ENCODE measurements around the gene CDADC1. TPM values are rescaled to one million over a fixed set of nuclear protein-coding genes. Genes with fewer than 3 reads are reported as not detected.
"Not testable (repeated sequence)": the region's sequence is repeated elsewhere in the genome, so short reads cannot be mapped to it uniquely, and the experiment has no call there.

CDADC1 gene
- total RNA-seq, 2 experiments from 2014 or later, result 9.3 to 10.9 TPM

DNA sequence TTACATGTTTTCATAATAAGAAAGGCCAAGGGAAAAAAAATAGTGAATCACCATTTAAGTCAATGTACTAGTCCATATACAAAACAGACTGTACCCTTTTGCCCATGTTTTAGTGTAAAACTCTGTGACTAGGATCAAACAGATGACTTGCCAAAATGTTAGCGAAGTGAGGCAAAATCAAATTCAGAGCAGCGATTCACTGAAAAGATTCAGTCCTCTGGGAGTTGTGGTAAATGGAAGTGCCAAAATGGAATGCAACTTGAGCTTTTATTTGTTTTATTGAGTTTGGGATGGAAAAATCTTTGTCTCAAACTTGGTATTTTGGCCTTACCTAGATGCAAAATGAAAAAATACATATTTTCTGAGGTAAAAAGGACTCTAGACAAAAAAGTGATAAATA lies 9.1 kb downstream of the CDADC1 start:
- peaks cover 46% of the 10 kb centered on the region for H3K4me1 Mint-ChIP-seq

GRCh38 chr13:49258089-49258796 lies 10.5 kb downstream of the CDADC1 start:
- Mint-ChIP-seq H3K36me3 (peaks cover 50% of the 10 kb centered on the region), H3K4me1 (peaks cover 43% of the 10 kb centered on the region), H3K4me3 (peak overlapping the region; percentile 66), H3K27ac (peak overlapping the region; percentile 23), H3K27me3 (no peaks in the 10 kb centered on the region), H3K9me3 (peaks cover 2% of the 10 kb centered on the region)
- no peak for DNase-seq

More for the DNA sequence above, 9.1 kb downstream of the CDADC1 start:
- Mint-ChIP-seq H3K27ac (no peak overlapping the region), H3K27me3 (no peaks in the 10 kb centered on the region), H3K36me3 (peaks cover 51% of the 10 kb centered on the region), H3K9me3 (peaks cover 2% of the 10 kb centered on the region), H3K4me3 (no peak overlapping the region)
- DNase-seq, result no peak

- Mint-ChIP-seq H3K27me3 (no peaks in the 10 kb centered on the region), H3K27ac (no peak overlapping the region), H3K36me3 (peaks cover 41% of the 10 kb centered on the region)
Observed at GRCh38 chr13:49259586-49259985, 11.9 kb downstream of the CDADC1 start.

GRCh38 chr13:49262634-49263033 lies 14.9 kb downstream of the CDADC1 start:
- no peaks in the 10 kb centered on the region for H3K9me3 Mint-ChIP-seq
- H3K36me3 Mint-ChIP-seq, result peaks cover 18% of the 10 kb centered on the region
- peaks cover 10% of the 10 kb centered on the region for H3K4me1 Mint-ChIP-seq
- no peak overlapping the region for H3K4me3 Mint-ChIP-seq
- no peaks in the 10 kb centered on the region for H3K27me3 Mint-ChIP-seq
- no peak overlapping the region for H3K27ac Mint-ChIP-seq
- no peak for DNase-seq

More at GRCh38 chr13:49259586-49259985, 11.9 kb downstream of the CDADC1 start:
- H3K4me3 Mint-ChIP-seq, result no peak overlapping the region
- peaks cover 33% of the 10 kb centered on the region for H3K4me1 Mint-ChIP-seq
- peaks cover 1% of the 10 kb centered on the region for H3K9me3 Mint-ChIP-seq
- DNase-seq, result no peak

DNA sequence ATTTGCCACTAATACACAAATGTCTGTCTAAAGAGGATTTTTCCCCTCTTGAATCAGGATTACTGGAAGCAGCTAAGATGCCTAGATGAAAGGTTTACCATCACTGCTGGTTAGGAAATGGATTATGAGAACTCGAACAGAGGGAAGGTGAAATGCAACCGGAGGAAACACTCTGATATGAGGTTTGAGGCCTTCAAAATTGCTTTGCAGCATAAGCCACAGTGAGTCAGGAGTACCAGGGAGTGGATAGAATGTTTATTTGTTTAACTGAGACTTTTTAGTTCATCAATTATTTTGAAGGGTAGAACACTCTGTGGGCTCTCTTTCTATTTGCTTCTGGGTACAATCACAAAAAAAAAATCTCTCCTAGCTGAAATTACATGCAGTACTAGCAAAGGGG lies 18.1 kb downstream of the CDADC1 start:
- Mint-ChIP-seq H3K4me1 (peaks cover 2% of the 10 kb centered on the region), H3K9me3 (no peaks in the 10 kb centered on the region), H3K4me3 (no peak overlapping the region), H3K36me3 (peaks cover 8% of the 10 kb centered on the region), H3K27ac (no peak overlapping the region), H3K27me3 (no peaks in the 10 kb centered on the region)
- no peak for DNase-seq

DNA sequence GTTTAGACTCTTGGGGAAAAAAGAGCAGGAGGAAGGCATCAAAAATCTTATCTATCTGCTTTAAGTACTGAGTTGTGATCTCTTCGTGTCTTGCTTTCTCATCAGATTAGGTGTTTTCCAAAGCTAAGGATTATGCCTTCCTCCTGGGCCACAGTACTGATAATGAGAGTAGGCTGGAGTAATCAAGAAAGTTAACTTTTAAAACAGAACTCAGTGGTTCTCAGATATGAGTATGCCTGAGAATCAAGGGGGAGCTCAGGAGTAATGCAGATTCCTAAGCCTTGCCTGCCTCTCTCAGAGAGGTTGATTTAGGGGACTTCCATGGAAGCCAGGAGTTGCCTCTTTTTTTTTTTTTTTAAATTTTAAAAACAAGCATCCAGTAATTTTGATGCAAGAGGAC lies 23.5 kb downstream of the CDADC1 start:
- H3K36me3 Mint-ChIP-seq, result peaks cover 6% of the 10 kb centered on the region
- no peak for DNase-seq
- no peaks in the 10 kb centered on the region for H3K27me3 Mint-ChIP-seq
- H3K4me1 Mint-ChIP-seq, result peaks cover 9% of the 10 kb centered on the region
- no peak overlapping the region for H3K4me3 Mint-ChIP-seq
- no peak overlapping the region for H3K27ac Mint-ChIP-seq
- no peaks in the 10 kb centered on the region for H3K9me3 Mint-ChIP-seq

GRCh38 chr13:49272296-49272695 lies 24.6 kb downstream of the CDADC1 start:
- DNase-seq, result no peak
- no peak overlapping the region for H3K4me3 Mint-ChIP-seq
- H3K36me3 Mint-ChIP-seq, result peaks cover 4% of the 10 kb centered on the region
- no peaks in the 10 kb centered on the region for H3K9me3 Mint-ChIP-seq
- H3K4me1 Mint-ChIP-seq, result peaks cover 9% of the 10 kb centered on the region
- no peak overlapping the region for H3K27ac Mint-ChIP-seq
- H3K27me3 Mint-ChIP-seq, result no peaks in the 10 kb centered on the region

GRCh38 chr13:49278211-49278610 lies 30.5 kb downstream of the CDADC1 start:
- Mint-ChIP-seq H3K27me3 (no peaks in the 10 kb centered on the region), H3K27ac (no peak overlapping the region), H3K9me3 (no peaks in the 10 kb centered on the region), H3K4me3 (no peak overlapping the region), H3K36me3 (peaks cover 6% of the 10 kb centered on the region), H3K4me1 (no peaks in the 10 kb centered on the region)
- no peak for DNase-seq

- Mint-ChIP-seq H3K27ac (no peak overlapping the region), H3K4me1 (no peaks in the 10 kb centered on the region), H3K36me3 (peaks cover 6% of the 10 kb centered on the region), H3K9me3 (no peaks in the 10 kb centered on the region), H3K27me3 (no peaks in the 10 kb centered on the region), H3K4me3 (no peak overlapping the region)
- DNase-seq, result no peak
Observed at GRCh38 chr13:49279112-49279511, 31.4 kb downstream of the CDADC1 start.

GRCh38 chr13:49279885-49280284 lies 32.2 kb downstream of the CDADC1 start:
- Mint-ChIP-seq H3K9me3 (no peaks in the 10 kb centered on the region), H3K4me3 (no peak overlapping the region), H3K4me1 (no peaks in the 10 kb centered on the region), H3K27ac (no peak overlapping the region), H3K27me3 (no peaks in the 10 kb centered on the region), H3K36me3 (peaks cover 4% of the 10 kb centered on the region)
- no peak for DNase-seq

DNA sequence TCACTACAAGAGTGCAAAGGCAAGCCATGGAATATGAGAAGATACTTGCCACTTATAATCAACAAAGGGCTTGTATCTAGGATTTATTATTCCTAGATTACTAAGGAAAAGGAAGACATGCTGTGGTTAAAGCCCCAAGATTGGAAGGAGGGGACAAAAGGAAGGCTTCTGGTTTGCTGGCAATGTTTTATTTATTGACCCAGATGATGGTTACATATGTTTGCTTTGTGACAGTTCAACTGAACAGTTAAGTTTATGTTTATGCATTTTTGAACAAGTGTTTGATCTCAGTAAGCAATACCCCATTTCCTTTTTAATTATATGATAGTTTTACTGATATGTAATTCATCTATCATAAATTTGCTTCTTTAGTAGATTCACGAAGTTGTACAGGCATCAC lies 40.3 kb downstream of the CDADC1 start:
- DNase-seq, result no peak
- Mint-ChIP-seq H3K9me3 (no peaks in the 10 kb centered on the region), H3K36me3 (peaks cover 6% of the 10 kb centered on the region), H3K4me1 (peaks cover 8% of the 10 kb centered on the region), H3K27me3 (no peaks in the 10 kb centered on the region), H3K4me3 (no peak overlapping the region), H3K27ac (no peak overlapping the region)

GRCh38 chr13:49288458-49288857 lies 40.7 kb downstream of the CDADC1 start:
- H3K27ac Mint-ChIP-seq, result no peak overlapping the region
- DNase-seq, result no peak
- H3K4me1 Mint-ChIP-seq, result peaks cover 8% of the 10 kb centered on the region
- H3K9me3 Mint-ChIP-seq, result no peaks in the 10 kb centered on the region
- no peaks in the 10 kb centered on the region for H3K27me3 Mint-ChIP-seq
- H3K4me3 Mint-ChIP-seq, result no peak overlapping the region
- H3K36me3 Mint-ChIP-seq, result peaks cover 6% of the 10 kb centered on the region

DNA sequence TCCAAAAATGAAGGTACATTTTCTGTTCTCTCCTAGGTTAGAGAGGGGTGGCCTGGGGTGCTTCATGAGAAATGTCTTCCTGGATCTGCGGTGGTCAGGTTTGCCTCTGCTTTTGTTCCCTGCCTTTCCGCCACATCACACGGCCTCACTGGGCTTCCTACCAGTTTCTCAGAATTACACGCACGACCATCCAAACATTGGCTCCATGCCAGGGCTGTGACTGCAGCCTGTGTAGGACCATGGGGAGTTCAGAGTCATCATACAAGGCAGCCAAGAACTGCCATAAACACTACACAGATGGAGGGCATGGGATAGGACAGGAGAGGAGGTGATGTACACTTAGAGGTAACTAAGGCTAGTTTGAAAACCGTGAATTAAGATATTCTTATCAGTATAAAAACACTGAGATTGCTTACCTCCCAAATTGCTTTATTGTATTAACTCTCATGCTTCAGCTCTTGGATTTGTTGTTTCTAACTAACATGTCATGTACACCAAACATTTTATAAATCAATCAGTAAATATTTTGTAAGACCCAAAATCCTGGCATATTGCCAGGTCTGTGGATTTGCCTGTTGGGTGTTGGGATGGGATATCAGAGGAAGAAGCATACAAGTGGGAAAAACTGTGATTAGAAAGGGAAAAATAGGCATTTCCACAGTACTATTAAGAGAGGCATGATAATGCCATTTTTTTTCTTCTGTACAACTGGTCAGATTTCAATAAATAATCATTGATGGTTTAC lies 45.2 kb downstream of the CDADC1 start:
- Mint-ChIP-seq H3K27me3 (no peaks in the 10 kb centered on the region), H3K27ac (peak overlapping the region; percentile 32), H3K9me3 (no peaks in the 10 kb centered on the region), H3K4me1 (peaks cover 8% of the 10 kb centered on the region), H3K4me3 (no peak overlapping the region), H3K36me3 (peaks cover 8% of the 10 kb centered on the region)
- peak; percentile 39 for DNase-seq

DNA sequence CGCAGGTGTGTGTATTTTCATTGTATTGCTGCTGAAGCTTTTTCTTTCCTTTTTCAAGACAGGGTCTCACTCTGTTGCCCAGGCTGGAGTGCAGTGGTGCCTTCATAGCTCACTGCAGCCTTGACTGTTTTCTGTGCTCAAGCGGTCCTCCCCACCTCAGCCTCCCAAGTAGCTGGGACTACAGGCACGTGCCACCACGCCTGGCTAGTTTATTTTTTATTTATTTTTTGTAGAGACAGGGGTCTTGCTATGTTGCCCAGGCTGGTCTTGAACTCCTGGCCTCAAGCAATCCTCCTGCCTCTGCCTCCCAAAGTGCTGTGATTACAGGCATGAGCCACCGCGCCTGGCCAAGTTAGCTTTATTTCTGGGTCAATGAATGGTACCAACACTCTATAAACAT lies 47.0 kb downstream of the CDADC1 start:
- not testable (repeated sequence) for DNase-seq, H3K4me1 Mint-ChIP-seq, H3K4me3 Mint-ChIP-seq, H3K9me3 Mint-ChIP-seq, H3K36me3 Mint-ChIP-seq, H3K27me3 Mint-ChIP-seq, H3K27ac Mint-ChIP-seq

GRCh38 chr13:49295244-49295643 lies 47.5 kb downstream of the CDADC1 start:
- Mint-ChIP-seq H3K27me3 (no peaks in the 10 kb centered on the region), H3K27ac (no peak overlapping the region), H3K4me3 (no peak overlapping the region), H3K9me3 (no peaks in the 10 kb centered on the region), H3K4me1 (peaks cover 8% of the 10 kb centered on the region), H3K36me3 (peaks cover 5% of the 10 kb centered on the region)
- no peak for DNase-seq

DNA sequence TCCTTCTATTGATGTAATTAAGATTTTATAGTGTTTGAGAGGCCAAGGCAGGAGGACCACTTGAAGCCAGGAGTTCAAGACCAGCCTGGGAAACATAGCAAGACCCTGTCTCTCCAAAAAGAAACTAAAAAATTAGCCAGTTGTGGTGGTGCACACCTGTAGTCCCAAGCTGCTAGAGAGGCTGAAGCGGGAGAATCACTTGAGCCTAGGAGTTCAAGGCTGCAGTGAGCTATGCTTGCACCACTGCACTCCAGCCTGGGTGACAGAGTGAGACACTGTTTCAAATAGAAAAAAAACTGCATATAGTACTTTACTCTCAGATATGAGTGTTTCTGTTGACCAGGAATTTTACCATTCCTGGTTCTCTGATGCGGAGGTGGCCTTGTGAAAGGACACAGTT lies 48.9 kb downstream of the CDADC1 start:
- no peaks in the 10 kb centered on the region for H3K27me3 Mint-ChIP-seq
- peaks cover 13% of the 10 kb centered on the region for H3K4me1 Mint-ChIP-seq
- H3K27ac Mint-ChIP-seq, result no peak overlapping the region
- peaks cover 5% of the 10 kb centered on the region for H3K36me3 Mint-ChIP-seq
- H3K9me3 Mint-ChIP-seq, result no peaks in the 10 kb centered on the region
- no peak overlapping the region for H3K4me3 Mint-ChIP-seq
- no peak for DNase-seq
